NB4 (cell line): Measurements from ENCODE around the gene TGIF2.

Experiments used
- POLR2A ChIP-seq: IDR thresholded peaks from 2 replicates; pipeline ENCODE4 v1.6.1; 2011; ENCODE audit warnings: mild to moderate bottlenecking; ENCODE audit not compliant: insufficient read length; ENCODE audit errors: extremely low read depth
- TF ChIP-seq, protein P1 (sequence below): IDR thresholded peaks from one replicate; pipeline ENCODE4 v1.5.1; 2012; ENCODE audit warnings: low read depth, low read length
- TF ChIP-seq, protein P2 (sequence below): IDR thresholded peaks from 2 replicates; pipeline ENCODE4 v1.6.1; 2011; ENCODE audit warnings: low read depth, low read length

DNA sequence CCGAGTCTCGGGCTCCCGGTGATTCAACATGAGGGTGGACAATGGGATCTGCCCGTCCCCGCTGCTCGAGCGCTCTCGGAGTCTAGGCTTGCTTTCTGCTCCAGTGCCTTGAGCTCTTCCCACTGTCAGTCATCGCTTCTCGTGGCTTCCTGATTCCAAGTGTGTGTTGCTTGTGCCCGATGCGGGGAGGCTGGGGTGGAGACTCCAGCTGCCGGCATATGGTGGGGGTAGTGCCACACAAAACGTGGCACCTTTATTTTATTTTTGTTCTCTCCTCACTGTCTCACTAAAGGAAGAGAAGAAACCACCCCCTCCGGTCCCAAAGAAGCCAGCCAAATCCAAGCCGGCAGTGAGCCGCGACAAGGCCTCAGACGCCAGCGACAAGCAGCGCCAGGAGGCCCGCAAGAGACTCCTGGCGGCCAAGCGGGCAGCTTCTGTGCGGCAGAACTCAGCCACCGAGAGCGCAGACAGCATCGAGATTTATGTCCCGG lies 46.8 kb upstream of the TGIF2 start:
- TF ChIP-seq, protein P1, sequence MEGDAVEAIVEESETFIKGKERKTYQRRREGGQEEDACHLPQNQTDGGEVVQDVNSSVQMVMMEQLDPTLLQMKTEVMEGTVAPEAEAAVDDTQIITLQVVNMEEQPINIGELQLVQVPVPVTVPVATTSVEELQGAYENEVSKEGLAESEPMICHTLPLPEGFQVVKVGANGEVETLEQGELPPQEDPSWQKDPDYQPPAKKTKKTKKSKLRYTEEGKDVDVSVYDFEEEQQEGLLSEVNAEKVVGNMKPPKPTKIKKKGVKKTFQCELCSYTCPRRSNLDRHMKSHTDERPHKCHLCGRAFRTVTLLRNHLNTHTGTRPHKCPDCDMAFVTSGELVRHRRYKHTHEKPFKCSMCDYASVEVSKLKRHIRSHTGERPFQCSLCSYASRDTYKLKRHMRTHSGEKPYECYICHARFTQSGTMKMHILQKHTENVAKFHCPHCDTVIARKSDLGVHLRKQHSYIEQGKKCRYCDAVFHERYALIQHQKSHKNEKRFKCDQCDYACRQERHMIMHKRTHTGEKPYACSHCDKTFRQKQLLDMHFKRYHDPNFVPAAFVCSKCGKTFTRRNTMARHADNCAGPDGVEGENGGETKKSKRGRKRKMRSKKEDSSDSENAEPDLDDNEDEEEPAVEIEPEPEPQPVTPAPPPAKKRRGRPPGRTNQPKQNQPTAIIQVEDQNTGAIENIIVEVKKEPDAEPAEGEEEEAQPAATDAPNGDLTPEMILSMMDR: no peak
- no peak for TF ChIP-seq POLR2A
- TF ChIP-seq, protein P2, sequence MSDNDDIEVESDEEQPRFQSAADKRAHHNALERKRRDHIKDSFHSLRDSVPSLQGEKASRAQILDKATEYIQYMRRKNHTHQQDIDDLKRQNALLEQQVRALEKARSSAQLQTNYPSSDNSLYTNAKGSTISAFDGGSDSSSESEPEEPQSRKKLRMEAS: no peak
